HG02973 (cell line): Measurements from ENCODE around the gene C10orf105.

ENCODE experiments used
- ATAC-seq: cut with Tn5 transposase; IDR thresholded peaks from one replicate; pipeline ENCODE4 v1.9.1; 2021; ENCODE audit warnings: moderate library complexity; ENCODE audit not compliant: unreplicated experiment

Gene C10orf105, protein sequence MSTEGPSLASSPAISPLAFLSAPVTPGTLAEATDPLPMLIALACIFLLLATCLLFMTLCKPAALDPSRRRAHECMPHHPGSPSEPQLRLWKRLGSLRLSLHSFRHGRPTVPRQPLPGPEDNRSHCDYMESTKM

DNA sequence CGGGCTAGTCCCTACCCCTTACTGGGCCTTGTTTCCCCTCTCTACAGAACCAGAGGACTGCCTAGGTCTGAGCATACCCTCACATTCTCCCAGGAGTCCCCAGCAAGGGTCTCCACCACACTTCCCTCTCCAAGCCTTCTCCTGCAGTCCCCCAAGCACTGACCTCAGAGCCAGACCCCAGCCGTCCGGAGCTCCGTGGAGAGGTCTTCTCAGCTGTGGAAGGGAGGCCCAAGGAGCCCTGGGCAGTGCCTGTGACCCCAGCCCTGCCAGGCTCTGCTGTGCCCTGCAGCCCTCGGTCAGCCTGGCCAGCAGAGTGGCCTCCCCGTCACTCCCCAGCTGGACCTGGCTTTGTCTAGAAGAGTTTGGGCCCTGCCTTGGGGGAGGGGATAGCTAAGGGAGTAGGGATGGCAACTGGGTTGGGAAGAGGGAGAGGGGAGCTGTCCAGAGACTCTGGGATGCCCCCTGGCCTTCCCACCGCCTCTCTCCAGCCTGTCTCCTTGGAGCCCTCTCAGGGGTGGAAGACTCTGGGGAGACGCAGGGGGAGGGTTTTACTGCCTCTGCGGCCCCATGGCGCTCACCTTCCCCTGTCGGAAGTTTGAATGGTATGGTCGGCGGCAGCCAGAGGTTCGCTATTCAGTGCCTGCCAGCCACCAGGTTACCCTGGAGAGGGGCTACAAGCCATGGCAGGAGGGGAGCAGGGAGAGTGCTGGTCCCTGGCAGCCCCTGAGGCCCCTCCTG is at the start of gene C10orf105:
Gene C10orf105, minus strand, starts transcription at position 315 of the 738 bp plus-strand sequence. CDS start 3,441 bp downstream, outside the sequence.
- no peak for ATAC-seq

- ATAC-seq = no peak
Observed at GRCh38 chr10:71767420-71768035, 48.0 kb upstream of the C10orf105 start.

GRCh38 chr10:71766717-71767419 is 47.3 kb upstream of the C10orf105 start:
- no peak for ATAC-seq

GRCh38 chr10:71765906-71766716 is 46.5 kb upstream of the C10orf105 start:
- ATAC-seq = no peak

DNA sequence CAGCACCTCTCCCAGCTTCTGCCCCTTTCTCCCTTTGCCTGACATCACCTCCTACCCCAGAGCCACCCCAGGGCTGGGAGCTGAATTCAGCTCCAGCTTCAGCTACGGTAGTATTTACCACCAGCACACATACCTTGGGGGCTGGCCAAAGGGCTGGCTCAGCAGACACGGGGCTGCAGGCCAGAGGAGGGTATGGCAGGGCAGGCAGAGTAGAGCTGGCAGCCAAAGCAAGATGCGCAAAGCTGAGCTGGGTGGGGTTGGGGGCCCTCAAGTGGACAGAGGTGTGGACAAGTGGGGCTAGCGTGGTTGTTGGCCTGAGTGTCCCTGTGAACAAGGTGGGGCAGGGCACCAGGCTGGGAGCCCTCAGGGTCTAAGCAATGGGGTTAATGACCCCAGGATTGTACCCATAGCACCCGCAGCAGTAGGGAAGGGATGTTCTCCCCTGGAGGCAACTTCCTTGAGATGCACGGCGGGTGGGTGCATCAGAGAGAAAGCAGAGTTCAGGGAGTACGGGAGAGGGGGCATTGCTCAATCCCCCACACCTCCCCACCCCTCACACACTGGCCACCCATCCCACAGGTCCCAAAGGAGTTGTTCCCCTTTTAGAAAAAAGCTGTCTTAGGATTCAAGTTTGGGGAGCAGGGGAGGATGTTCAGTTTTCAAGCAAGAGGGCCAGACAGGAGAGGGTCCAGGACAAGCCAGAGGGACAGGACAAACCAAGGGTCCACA is 45.8 kb upstream of the C10orf105 start:
- no peak for ATAC-seq

DNA sequence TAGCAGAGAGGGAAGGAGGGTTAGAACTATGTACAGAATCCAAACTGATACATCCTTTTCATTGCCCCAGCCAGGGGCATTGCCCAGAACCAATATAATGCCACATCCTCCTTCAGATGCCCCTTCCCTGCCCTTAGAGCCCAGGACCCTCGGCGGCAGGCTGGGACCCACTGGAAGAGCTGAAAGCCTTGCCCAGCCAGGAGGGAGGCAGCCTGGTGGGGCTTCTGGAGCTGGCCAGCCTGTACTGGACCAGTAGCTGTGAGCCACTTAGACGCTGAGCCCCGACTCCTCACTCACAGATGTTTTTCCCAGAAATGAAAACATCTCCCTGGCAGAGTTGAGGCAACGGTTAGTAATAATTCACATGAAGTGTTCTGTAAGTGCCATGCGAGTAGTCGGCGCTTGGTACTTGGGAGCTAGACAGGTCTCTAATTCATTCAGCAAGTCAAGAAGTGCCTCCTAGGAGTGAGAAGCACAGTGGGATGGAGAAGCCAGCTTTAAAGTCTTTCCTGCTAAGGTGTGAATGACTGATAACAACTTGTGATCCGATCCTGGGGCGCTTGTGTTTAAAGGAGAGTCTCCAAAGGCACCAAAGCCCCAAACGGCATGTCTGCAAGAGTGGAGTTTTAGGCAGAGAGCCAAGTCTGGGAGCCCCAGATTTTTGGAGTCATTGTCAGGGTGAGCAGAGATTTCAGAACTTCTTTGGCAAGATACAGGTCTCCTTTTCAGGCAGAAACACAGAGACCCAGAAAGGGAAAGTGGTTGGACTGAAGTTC is 44.0 kb upstream of the C10orf105 start:
- no peak for ATAC-seq

- ATAC-seq = no peak
Observed at GRCh38 chr10:71762324-71762723, 42.7 kb upstream of the C10orf105 start.

DNA sequence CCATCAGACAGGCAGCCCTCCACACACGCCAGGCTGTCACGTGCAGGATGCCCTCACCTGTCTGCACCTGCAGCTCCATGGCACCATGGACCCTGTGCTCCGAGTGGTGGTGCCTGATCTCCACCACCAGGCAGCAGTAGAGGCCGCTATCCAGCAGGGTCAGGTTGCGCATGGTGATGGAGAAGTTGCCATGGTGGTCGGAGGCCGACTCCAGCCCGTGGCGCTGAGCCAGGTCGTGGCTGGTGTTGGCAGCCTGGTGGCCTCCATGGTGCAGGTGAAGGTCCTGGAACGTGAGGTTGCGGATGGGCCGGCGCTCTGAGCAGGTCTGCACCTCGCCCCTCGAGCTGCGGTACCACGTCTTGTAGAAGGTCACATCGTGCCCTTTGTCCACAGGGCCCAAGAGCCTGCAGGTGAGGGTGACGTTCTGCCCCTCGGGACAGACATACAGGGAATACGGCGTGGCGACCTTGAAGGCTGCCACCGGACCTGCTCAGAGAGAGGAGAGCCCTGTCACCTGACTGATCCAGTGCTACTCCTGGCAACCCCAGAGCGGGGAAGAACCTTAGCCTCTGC is 42.0 kb upstream of the C10orf105 start:
- no peak for ATAC-seq

GRCh38 chr10:71761105-71761511 is 41.5 kb upstream of the C10orf105 start:
- no peak for ATAC-seq

- ATAC-seq = no peak
Observed at GRCh38 chr10:71757399-71757922, 37.9 kb upstream of the C10orf105 start.

DNA sequence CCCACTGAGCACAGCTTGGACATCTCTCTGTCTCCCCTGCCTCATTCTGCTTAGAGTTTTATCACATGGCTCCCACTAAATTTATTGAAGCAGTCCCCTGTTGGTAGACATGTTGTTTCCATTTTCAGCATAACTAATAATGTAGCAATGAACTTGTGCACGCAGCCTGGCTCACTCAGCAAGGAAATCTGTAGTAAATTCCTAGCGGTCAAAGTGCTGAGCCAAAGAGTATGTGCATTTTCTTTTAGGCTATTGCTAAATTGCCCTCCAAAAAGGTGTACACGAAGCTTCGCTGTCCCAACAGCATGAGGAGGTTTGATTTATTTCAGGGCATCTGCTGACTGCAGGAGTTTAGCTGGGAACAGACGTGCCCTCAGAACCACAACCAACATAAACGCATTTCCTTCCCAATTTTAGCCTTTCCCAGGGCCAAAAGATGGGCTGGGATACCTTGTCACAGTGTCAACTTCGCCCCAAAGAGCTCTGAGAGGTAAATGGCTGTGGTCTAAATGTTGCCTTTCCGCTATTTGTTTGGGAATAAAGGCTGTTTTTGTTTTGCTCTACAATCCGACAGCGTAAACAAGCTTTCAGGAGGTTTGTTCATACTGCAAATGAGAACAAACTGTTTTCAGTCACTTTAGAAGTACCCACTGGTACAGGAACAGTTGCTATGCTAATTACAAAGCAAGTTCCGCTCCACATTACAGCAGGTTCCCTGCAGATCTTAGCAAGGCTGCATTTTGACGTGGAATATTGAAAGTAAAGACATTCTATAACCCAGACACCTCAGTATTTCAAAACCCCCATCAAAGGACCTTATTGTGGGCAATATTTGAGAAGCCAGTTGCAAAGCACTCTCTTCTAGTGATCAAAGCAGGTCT is 37.0 kb upstream of the C10orf105 start:
- no peak for ATAC-seq

DNA sequence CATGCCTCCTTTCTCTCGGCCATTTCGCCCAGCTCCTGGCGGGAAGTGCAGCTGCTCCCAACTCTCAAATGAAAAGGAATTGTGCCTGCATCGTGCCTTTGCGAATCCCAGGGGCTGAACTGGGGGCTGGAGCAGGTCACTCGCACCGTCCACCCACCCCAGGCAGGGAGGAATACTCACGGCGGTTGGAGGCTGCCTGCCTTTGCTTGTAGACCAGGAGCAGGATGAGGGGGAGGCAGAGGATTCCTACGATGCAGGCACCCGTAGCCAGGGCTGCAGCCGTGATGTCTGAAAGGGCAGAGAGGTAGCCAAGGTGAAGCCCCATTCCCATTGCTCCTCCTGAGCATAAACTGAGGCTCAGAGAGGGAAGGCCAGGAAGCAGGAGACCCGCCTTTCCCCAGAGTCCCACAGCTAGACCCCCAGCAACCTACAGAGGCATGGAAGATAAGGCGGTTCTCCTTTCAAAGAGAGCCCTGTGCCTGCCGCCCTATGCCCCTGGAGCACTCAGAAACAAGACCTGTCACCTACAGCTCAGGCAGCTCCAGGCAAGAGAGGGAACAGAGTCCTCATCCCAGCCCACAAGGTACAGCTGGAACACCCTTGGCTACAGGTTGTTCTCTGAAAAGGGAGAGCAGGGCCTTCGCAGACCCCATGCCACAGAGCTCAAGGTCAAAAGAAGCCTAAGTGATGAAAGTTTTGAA is 35.8 kb upstream of the C10orf105 start:
- ATAC-seq = no peak

DNA sequence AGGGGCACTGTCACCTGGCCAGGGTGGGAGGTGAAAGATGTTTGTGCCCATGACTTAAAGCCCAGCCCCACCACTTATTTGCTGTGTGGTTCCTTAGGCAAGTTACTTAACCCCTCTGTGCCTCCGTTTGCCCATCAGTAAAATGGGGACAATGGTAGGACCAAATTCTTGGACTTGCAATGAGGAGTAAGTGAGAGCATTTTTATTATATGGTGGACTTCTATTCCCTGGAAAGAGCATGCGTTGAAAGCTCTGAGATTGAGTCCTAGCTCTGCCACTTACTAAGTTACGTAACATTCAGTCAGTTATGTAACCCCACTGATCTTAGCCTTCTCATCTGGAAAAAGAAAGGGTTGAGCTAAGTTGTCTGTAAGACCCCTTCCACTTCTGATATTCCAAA is 35.0 kb upstream of the C10orf105 start:
- no peak for ATAC-seq

- no peak for ATAC-seq
Observed at GRCh38 chr10:71753960-71754505, 34.5 kb upstream of the C10orf105 start.

DNA sequence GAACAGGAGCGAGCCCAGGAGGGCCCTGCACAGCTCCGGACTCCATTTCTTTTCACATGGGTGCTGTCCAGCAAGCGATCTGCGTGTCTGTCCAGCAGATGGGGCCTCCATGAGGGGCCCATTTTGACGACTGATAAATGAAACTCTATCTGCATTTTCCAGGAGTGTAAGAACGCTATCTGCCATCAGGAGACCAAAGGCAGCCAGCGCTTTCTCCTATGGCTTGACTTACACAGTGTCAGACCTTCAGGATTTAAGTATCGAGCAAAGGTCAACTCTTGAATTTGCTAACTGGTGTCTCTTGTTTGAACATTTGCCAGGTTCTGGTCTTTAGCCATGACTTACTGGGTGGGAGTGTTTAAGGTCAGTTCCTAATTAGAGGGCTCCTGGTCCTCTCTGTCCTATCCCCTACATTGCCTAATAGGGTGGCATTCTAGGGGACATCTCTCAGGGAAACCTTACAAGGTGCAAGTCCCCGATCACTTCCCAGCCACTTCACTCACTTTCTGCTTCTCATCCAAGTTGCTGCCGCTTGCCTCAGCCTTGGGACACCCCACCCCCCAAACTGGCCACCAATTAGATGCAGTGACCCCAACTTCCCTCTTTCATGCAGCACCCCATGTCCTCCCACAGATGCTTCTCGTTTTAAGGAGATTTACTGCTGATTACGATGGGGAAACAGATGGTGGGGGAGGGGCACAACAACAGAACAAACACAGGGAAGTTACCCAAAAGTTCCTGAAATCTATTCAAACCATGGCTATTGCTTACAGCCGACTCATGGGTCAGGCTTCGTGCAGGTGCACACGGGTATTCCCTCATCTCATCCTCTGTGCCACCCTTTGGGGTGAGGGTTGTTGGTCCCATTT is 33.7 kb upstream of the C10orf105 start:
- ATAC-seq = no peak
